CD14-positive monocyte (primary cell): ENCODE measurements around the gene TMEM106B. TPM values are rescaled to one million over a fixed set of nuclear protein-coding genes. Genes with fewer than 3 reads are reported as not detected.

ENCODE experiments used
- DNase-seq, 3 donors: peaks; one replicate each; pipeline ENCODE4 v3.0.0-alpha.2; 2011 to 2022
- H2AFZ ChIP-seq: 2 replicates; pipeline ENCODE4 v1.6.0; 2012; ENCODE audit warnings: mild to moderate bottlenecking, low read depth, low read length, inconsistent platforms; ENCODE audit not compliant: insufficient read depth, poor library complexity, severe bottlenecking
- H3K27ac ChIP-seq, 2 donors: 1 replicate in 1 of 2; 2 replicates in 1 of 2; pipeline ENCODE4 v1.5.1; 2012 to 2013; ENCODE audit warnings: low read length in 2 of 2, control low read depth in 1 of 2, inconsistent platforms in 1 of 2, low read depth in 1 of 2, mild to moderate bottlenecking in 1 of 2
- H3K27me3 ChIP-seq, 2 donors: one replicate each; pipeline versions ENCODE4 v1.6.0 to v1.6.1; 2011 to 2013; ENCODE audit warnings: low read length in 2 of 2; ENCODE audit not compliant: control insufficient read depth in 2 of 2, insufficient read depth in 2 of 2
- H3K36me3 ChIP-seq, 2 donors: replicated peaks in 1 of 2; 1 replicate in 1 of 2; 2 replicates in 1 of 2; pipeline versions ENCODE4 v1.5.1 to v1.6.1; 2012 to 2013; ENCODE audit warnings: low read length in 2 of 2, control low read depth in 1 of 2, inconsistent platforms in 1 of 2, mild to moderate bottlenecking in 1 of 2; ENCODE audit not compliant: insufficient read depth in 2 of 2, control insufficient read depth in 1 of 2
- H3K4me1 ChIP-seq, 2 donors: 1 replicate in 1 of 2; 2 replicates in 1 of 2; pipeline versions ENCODE4 v1.5.1 to v1.6.1; 2012 to 2013; ENCODE audit warnings: low read length in 2 of 2, control low read depth in 1 of 2, inconsistent platforms in 1 of 2, mild to moderate bottlenecking in 1 of 2, moderate library complexity in 1 of 2; ENCODE audit not compliant: insufficient read depth in 2 of 2, control insufficient read depth in 1 of 2
- H3K4me2 ChIP-seq: replicated peaks from 2 replicates; pipeline ENCODE3; 2012; ENCODE audit warnings: low read length, moderate library complexity, mild to moderate bottlenecking; ENCODE audit not compliant: poor library complexity, severe bottlenecking; ENCODE audit errors: extremely low read depth
- H3K4me3 ChIP-seq, 3 experiments: fragments of 200-600 bp in 1 of 3; sonication (generic) in 1 of 3; replicated peaks in 1 of 3; 1 replicate in 2 of 3; 2 replicates in 1 of 3; pipeline ENCODE4 v1.5.1; 2011 to 2013; ENCODE audit warnings: low read length in 3 of 3, mild to moderate bottlenecking in 3 of 3, control low read depth in 2 of 3, low read depth in 2 of 3, inconsistent platforms in 1 of 3, moderate library complexity in 1 of 3
- H3K79me2 ChIP-seq: 2 replicates; pipeline ENCODE4 v1.6.0; 2012; ENCODE audit warnings: mild to moderate bottlenecking, control low read depth, inconsistent platforms, low read length, moderate library complexity; ENCODE audit not compliant: insufficient read depth
- H3K9ac ChIP-seq: 2 replicates; pipeline ENCODE4 v1.6.0; 2017; ENCODE audit warnings: low read length, mild to moderate bottlenecking; ENCODE audit not compliant: insufficient read depth, poor library complexity, severe bottlenecking
- H3K9me3 ChIP-seq, 2 donors: replicated peaks in 1 of 2; 1 replicate in 1 of 2; 2 replicates in 1 of 2; pipeline versions ENCODE4 v1.5.1 to v1.6.1; 2012 to 2013; ENCODE audit warnings: low read length in 2 of 2, control low read depth in 1 of 2; ENCODE audit not compliant: control insufficient read depth in 1 of 2, insufficient read depth in 1 of 2
- H4K20me1 ChIP-seq: 2 replicates; pipeline ENCODE4 v1.6.0; 2012; ENCODE audit warnings: mild to moderate bottlenecking, low read length, control low read depth, moderate library complexity; ENCODE audit not compliant: insufficient read depth
- H3K27ac Mint-ChIP-seq, 7 donors: one replicate each; pipeline ENCODE4 v1.8.0; 2020; ENCODE audit warnings: mild to moderate bottlenecking in 7 of 7, mixed read lengths in 7 of 7, moderate library complexity in 6 of 7, inconsistent platforms in 2 of 7
- H3K27me3 Mint-ChIP-seq, 3 donors: one replicate each; pipeline ENCODE4 v1.8.0; 2021 to 2022; ENCODE audit warnings: low read depth in 3 of 3, mild to moderate bottlenecking in 3 of 3, mixed read lengths in 3 of 3, moderate library complexity in 3 of 3, inconsistent platforms in 1 of 3
- H3K36me3 Mint-ChIP-seq, 2 donors: one replicate each; pipeline ENCODE4 v1.8.0; 2020; ENCODE audit warnings: mixed read lengths in 2 of 2, inconsistent platforms in 1 of 2, mild to moderate bottlenecking in 1 of 2
- H3K4me1 Mint-ChIP-seq: one replicate; pipeline ENCODE4 v1.8.0; 2020; ENCODE audit warnings: mild to moderate bottlenecking, mixed read lengths
- H3K4me3 Mint-ChIP-seq, 2 donors: one replicate each; pipeline ENCODE4 v1.8.0; 2020; ENCODE audit warnings: mild to moderate bottlenecking in 2 of 2, mixed read lengths in 2 of 2, moderate library complexity in 1 of 2
- H3K9me3 Mint-ChIP-seq, 7 donors: one replicate each; pipeline ENCODE4 v1.8.0; 2020 to 2022; ENCODE audit warnings: mixed read lengths in 7 of 7, mild to moderate bottlenecking in 6 of 7, moderate library complexity in 6 of 7, inconsistent platforms in 2 of 7
- CTCF ChIP-seq: fragments of 200-600 bp; IDR thresholded peaks from one replicate; pipeline ENCODE4 v1.8.0; 2022; ENCODE audit warnings: antibody characterized with exemption, mild to moderate bottlenecking
- WGBS: methylation state at CpG from one replicate; pipeline ENCODE4 v1.1.5; 2013; ENCODE audit warnings: missing lambda C conversion rate; ENCODE audit not compliant: insufficient coverage; 5-methylcytosine and 5-hydroxymethylcytosine counted together
- intact Hi-C, 2 donors: fragments of 100-400 bp; cut with micrococcal nuclease; formaldehyde crosslinking; loops; one replicate each; pipeline versions ENCODE4 v1.15.0 to v1.15.1; 2023
- polyA plus RNA-seq, 3 donors: library from polyadenylated mRNA; depleted of rRNA in 1 of 3; unstranded in 2 of 3; stranded (reverse) in 1 of 3; fragments of 300-500 nt in 2 of 3; fragments of >200 nt in 1 of 3; fragmentation: Illumina TruSeq in 2 of 3; gene quantifications; 1 replicate in 2 of 3; 2 replicates in 1 of 3; pipeline ENCODE4 v1.2.3, GENCODE V29; 2012 to 2021

Gene TMEM106B
- polyA plus RNA-seq, 3 donors: 5.2 to 17.7 (median 11.6) TPM

- H3K36me3 ChIP-seq: no peaks in the 10 kb centered on the region
- no peak overlapping the region for H3K9ac ChIP-seq
- no peak overlapping the region for H3K4me3 ChIP-seq
- no peak overlapping the region for H2AFZ ChIP-seq
- intact Hi-C loops: no loop called here
- DNase-seq: no peak
- no peaks in the 10 kb centered on the region for H3K36me3 Mint-ChIP-seq
- H3K4me3 Mint-ChIP-seq: no peak overlapping the region
- no peak overlapping the region for H3K27ac Mint-ChIP-seq
- peaks cover 0 to 2% (median 0%) of the 10 kb centered on the region in 7 donors for H3K9me3 Mint-ChIP-seq
- H3K4me1 ChIP-seq: no peaks in the 10 kb centered on the region
- no peaks in the 10 kb centered on the region for H3K27me3 ChIP-seq
- peaks cover 1 to 3% (median 3%) of the 10 kb centered on the region in 3 donors for H3K27me3 Mint-ChIP-seq
- no peaks in the 10 kb centered on the region for H4K20me1 ChIP-seq
- H3K4me2 ChIP-seq: no peak overlapping the region
- H3K4me1 Mint-ChIP-seq: no peaks in the 10 kb centered on the region
- no peaks in the 10 kb centered on the region for H3K79me2 ChIP-seq
- H3K27ac ChIP-seq: no peak overlapping the region
- H3K9me3 ChIP-seq: no peaks in the 10 kb centered on the region
- TF ChIP-seq CTCF: no peak
Measured at GRCh38 chr7:12199363-12199762, 11.7 kb upstream of the TMEM106B start.

GRCh38 chr7:12207046-12207445, 4.0 kb upstream of the TMEM106B start:
- no peak overlapping the region for H3K4me3 ChIP-seq
- TF ChIP-seq CTCF: no peak
- H3K27me3 ChIP-seq: peaks cover 17 to 27% of the 10 kb centered on the region in 2 donors
- H2AFZ ChIP-seq: no peak overlapping the region
- peaks cover 13% of the 10 kb centered on the region for H3K4me1 Mint-ChIP-seq
- peaks cover 7 to 12% of the 10 kb centered on the region in 2 donors for H3K4me1 ChIP-seq
- H3K27ac Mint-ChIP-seq: peak overlapping the region in 1 of 7 donors; percentile 2
- H3K4me3 Mint-ChIP-seq: no peak overlapping the region
- H3K36me3 ChIP-seq: no peaks in the 10 kb centered on the region
- H3K4me2 ChIP-seq: no peak overlapping the region
- H3K27ac ChIP-seq: no peak overlapping the region
- H4K20me1 ChIP-seq: no peaks in the 10 kb centered on the region
- H3K9ac ChIP-seq: no peak overlapping the region
- peaks cover 0 to 2% (median 0%) of the 10 kb centered on the region in 7 donors for H3K9me3 Mint-ChIP-seq
- peaks cover 17 to 33% (median 21%) of the 10 kb centered on the region in 3 donors for H3K27me3 Mint-ChIP-seq
- peaks cover 8% of the 10 kb centered on the region for H3K79me2 ChIP-seq
- intact Hi-C loops: no loop called here
- no peaks in the 10 kb centered on the region for H3K36me3 Mint-ChIP-seq
- 82% methylated on average over 1 of the region's 2 CpGs for WGBS
- no peak for DNase-seq
- no peaks in the 10 kb centered on the region for H3K9me3 ChIP-seq
